GM03348 (cell line): ENCODE measurements around the gene TMEM86B.

ENCODE experiments used
- DNase-seq: peaks from one replicate; pipeline ENCODE4 v3.0.0; 2012; ENCODE audit warnings: low spot score

The TMEM86B gene

GRCh38 chr19:55257461-55258420 lies 29.2 kb upstream of the TMEM86B start:
- peak; percentile 48 for DNase-seq

GRCh38 chr19:55256562-55257460 lies 28.2 kb upstream of the TMEM86B start:
- DNase-seq, result no peak

- no peak for DNase-seq
Observed at GRCh38 chr19:55255618-55256423, 27.3 kb upstream of the TMEM86B start.

- no peak for DNase-seq
Observed at GRCh38 chr19:55254625-55254977, 26.0 kb upstream of the TMEM86B start.

GRCh38 chr19:55253842-55254624 lies 25.5 kb upstream of the TMEM86B start:
- DNase-seq, result no peak

GRCh38 chr19:55252760-55253663 lies 24.4 kb upstream of the TMEM86B start:
- no peak for DNase-seq

- DNase-seq, result no peak
Observed at GRCh38 chr19:55251341-55252081, 22.9 kb upstream of the TMEM86B start.

- DNase-seq, result no peak
Observed at GRCh38 chr19:55250262-55251036, 21.9 kb upstream of the TMEM86B start.

GRCh38 chr19:55249841-55250240 lies 21.3 kb upstream of the TMEM86B start:
- DNase-seq, result no peak

GRCh38 chr19:55248704-55249103 lies 20.1 kb upstream of the TMEM86B start:
- DNase-seq, result no peak

- DNase-seq, result no peak
Observed at GRCh38 chr19:55248166-55248675, 19.7 kb upstream of the TMEM86B start.

GRCh38 chr19:55247621-55248099 lies 19.1 kb upstream of the TMEM86B start:
- DNase-seq, result no peak

GRCh38 chr19:55246462-55247451 lies 18.2 kb upstream of the TMEM86B start:
- DNase-seq, result no peak

GRCh38 chr19:55245236-55245904 lies 16.8 kb upstream of the TMEM86B start:
- no peak for DNase-seq

- no peak for DNase-seq
Observed at GRCh38 chr19:55244004-55244680, 15.6 kb upstream of the TMEM86B start.

GRCh38 chr19:55242517-55242916 lies 14.0 kb upstream of the TMEM86B start:
- DNase-seq, result no peak
